ENCODE measurements around the gene THEMIS.

DNA sequence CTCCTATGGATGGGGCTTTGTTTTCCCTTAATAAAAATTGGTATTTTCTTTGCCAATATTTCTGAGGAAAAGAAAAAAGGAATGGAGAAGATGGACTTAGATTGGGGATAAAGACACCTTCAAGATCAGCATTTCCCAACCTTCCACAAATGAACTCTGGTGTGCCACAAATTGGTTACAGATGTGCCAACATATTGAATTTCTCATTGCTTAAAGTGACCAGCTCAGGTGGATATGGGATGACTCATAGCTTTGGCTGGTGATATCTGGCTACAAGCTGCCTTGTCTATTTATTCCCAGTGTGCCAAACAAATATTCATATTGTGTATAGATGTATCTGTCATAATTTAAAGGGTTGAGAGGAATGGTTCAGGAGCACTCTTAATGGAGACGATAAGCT, 32.5 kb downstream of the THEMIS start:
- TF ChIP-seq, protein P1, sequence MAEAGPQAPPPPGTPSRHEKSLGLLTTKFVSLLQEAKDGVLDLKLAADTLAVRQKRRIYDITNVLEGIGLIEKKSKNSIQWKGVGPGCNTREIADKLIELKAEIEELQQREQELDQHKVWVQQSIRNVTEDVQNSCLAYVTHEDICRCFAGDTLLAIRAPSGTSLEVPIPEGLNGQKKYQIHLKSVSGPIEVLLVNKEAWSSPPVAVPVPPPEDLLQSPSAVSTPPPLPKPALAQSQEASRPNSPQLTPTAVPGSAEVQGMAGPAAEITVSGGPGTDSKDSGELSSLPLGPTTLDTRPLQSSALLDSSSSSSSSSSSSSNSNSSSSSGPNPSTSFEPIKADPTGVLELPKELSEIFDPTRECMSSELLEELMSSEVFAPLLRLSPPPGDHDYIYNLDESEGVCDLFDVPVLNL (CRISPR knock-in tag; IDR thresholded peaks at IDR 0.05; ENCODE audit: borderline replicate concordance, low read depth) = no peak
- TF ChIP-seq, protein P2, sequence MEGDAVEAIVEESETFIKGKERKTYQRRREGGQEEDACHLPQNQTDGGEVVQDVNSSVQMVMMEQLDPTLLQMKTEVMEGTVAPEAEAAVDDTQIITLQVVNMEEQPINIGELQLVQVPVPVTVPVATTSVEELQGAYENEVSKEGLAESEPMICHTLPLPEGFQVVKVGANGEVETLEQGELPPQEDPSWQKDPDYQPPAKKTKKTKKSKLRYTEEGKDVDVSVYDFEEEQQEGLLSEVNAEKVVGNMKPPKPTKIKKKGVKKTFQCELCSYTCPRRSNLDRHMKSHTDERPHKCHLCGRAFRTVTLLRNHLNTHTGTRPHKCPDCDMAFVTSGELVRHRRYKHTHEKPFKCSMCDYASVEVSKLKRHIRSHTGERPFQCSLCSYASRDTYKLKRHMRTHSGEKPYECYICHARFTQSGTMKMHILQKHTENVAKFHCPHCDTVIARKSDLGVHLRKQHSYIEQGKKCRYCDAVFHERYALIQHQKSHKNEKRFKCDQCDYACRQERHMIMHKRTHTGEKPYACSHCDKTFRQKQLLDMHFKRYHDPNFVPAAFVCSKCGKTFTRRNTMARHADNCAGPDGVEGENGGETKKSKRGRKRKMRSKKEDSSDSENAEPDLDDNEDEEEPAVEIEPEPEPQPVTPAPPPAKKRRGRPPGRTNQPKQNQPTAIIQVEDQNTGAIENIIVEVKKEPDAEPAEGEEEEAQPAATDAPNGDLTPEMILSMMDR (IDR thresholded peaks at IDR 0.05) = no peak
- no peak for TF ChIP-seq TCF7 (CRISPR knock-in tag; IDR thresholded peaks at IDR 0.05; ENCODE audit: low read depth)
- TF ChIP-seq, protein P3, sequence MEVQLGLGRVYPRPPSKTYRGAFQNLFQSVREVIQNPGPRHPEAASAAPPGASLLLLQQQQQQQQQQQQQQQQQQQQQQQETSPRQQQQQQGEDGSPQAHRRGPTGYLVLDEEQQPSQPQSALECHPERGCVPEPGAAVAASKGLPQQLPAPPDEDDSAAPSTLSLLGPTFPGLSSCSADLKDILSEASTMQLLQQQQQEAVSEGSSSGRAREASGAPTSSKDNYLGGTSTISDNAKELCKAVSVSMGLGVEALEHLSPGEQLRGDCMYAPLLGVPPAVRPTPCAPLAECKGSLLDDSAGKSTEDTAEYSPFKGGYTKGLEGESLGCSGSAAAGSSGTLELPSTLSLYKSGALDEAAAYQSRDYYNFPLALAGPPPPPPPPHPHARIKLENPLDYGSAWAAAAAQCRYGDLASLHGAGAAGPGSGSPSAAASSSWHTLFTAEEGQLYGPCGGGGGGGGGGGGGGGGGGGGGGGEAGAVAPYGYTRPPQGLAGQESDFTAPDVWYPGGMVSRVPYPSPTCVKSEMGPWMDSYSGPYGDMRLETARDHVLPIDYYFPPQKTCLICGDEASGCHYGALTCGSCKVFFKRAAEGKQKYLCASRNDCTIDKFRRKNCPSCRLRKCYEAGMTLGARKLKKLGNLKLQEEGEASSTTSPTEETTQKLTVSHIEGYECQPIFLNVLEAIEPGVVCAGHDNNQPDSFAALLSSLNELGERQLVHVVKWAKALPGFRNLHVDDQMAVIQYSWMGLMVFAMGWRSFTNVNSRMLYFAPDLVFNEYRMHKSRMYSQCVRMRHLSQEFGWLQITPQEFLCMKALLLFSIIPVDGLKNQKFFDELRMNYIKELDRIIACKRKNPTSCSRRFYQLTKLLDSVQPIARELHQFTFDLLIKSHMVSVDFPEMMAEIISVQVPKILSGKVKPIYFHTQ (CRISPR knock-in tag; IDR thresholded peaks at IDR 0.05) = no peak
- TF ChIP-seq MYBL2 (CRISPR knock-in tag; IDR thresholded peaks at IDR 0.05) = no peak
- TF ChIP-seq, protein P4, sequence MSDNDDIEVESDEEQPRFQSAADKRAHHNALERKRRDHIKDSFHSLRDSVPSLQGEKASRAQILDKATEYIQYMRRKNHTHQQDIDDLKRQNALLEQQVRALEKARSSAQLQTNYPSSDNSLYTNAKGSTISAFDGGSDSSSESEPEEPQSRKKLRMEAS (CRISPR knock-in tag; IDR thresholded peaks at IDR 0.05) = no peak
- no peak for TF ChIP-seq ATF1 (CRISPR knock-in tag; IDR thresholded peaks at IDR 0.05)
- TF ChIP-seq NFYB (CRISPR knock-in tag; conservative IDR thresholded peaks at IDR 0.05; ENCODE audit: low read depth) = no peak
- TF ChIP-seq NR1H2 (CRISPR knock-in tag; IDR thresholded peaks at IDR 0.05) = no peak
